ENCODE measurements around the gene OR52K2. TPM values are rescaled to one million over a fixed set of nuclear protein-coding genes. Genes with fewer than 3 reads are reported as not detected.

The OR52K2 gene
- total RNA-seq (2014; rRNA removed; shearing (Covaris generic)) (not detected in 2 replicates), polyA plus RNA-seq (2016; fragmentation: Nextera tagmentation; extraction: Ambion mirVana) (not detected in 2 replicates)
- long read RNA-seq = 0 reads

DNA sequence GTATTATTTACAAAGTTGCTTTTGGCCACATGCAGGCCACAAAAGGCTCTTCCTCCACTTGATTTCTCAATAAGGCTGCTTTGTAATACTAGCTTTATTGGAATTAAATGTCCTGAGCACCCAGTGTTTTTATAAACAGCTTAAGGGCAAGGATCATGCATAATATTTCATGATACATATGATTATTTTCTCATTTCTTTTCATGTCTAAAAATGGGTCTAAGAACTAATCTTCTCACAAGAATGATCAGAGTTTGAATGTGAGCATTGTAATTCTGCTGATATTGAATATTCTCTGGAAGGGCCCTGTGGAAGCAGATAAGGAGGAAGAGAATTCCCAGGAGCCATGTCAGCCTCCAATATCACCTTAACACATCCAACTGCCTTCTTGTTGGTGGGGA is at the start of gene OR52K2:
Gene OR52K2, plus strand, starts transcription at position 301 of the 400 bp plus-strand sequence. Its CDS starts 45 bp downstream, at position 346.
- no peak within 1 kb of the TSS for H3K4me2 ChIP-seq
- H3K27ac Mint-ChIP-seq = no peak within 1 kb of the TSS
- no peaks in the 10 kb centered on the region for H3K79me2 ChIP-seq (replicated peaks; ENCODE audit: insufficient read depth)
- no peaks in the 10 kb centered on the region for H3K27me3 ChIP-seq (ENCODE audit: insufficient read depth)
- H3F3A ChIP-seq (replicated peaks; ENCODE audit: low read depth) = no peaks in the 10 kb centered on the region
- H3K27ac ChIP-seq (ENCODE audit: low read depth) = no peak within 1 kb of the TSS
- H3K4me1 Mint-ChIP-seq = no peaks in the 10 kb centered on the region
- H3K4me1 ChIP-seq (ENCODE audit: insufficient read depth) = no peaks in the 10 kb centered on the region
- ATAC-seq (no peak), DNase-seq (ENCODE audit: low spot score) (no peak)
- H3K36me3 Mint-ChIP-seq (ENCODE audit: low read depth) = peaks cover 3% of the 10 kb centered on the region; the same call in 2 of the 3 replicates
- no peak within 1 kb of the TSS for H3K4me3 Mint-ChIP-seq
- TF ChIP-seq, protein P1, sequence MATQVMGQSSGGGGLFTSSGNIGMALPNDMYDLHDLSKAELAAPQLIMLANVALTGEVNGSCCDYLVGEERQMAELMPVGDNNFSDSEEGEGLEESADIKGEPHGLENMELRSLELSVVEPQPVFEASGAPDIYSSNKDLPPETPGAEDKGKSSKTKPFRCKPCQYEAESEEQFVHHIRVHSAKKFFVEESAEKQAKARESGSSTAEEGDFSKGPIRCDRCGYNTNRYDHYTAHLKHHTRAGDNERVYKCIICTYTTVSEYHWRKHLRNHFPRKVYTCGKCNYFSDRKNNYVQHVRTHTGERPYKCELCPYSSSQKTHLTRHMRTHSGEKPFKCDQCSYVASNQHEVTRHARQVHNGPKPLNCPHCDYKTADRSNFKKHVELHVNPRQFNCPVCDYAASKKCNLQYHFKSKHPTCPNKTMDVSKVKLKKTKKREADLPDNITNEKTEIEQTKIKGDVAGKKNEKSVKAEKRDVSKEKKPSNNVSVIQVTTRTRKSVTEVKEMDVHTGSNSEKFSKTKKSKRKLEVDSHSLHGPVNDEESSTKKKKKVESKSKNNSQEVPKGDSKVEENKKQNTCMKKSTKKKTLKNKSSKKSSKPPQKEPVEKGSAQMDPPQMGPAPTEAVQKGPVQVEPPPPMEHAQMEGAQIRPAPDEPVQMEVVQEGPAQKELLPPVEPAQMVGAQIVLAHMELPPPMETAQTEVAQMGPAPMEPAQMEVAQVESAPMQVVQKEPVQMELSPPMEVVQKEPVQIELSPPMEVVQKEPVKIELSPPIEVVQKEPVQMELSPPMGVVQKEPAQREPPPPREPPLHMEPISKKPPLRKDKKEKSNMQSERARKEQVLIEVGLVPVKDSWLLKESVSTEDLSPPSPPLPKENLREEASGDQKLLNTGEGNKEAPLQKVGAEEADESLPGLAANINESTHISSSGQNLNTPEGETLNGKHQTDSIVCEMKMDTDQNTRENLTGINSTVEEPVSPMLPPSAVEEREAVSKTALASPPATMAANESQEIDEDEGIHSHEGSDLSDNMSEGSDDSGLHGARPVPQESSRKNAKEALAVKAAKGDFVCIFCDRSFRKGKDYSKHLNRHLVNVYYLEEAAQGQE (IDR thresholded peaks at IDR 0.05; ENCODE audit: unreplicated experiment) = no peak
- TF ChIP-seq, protein P2, sequence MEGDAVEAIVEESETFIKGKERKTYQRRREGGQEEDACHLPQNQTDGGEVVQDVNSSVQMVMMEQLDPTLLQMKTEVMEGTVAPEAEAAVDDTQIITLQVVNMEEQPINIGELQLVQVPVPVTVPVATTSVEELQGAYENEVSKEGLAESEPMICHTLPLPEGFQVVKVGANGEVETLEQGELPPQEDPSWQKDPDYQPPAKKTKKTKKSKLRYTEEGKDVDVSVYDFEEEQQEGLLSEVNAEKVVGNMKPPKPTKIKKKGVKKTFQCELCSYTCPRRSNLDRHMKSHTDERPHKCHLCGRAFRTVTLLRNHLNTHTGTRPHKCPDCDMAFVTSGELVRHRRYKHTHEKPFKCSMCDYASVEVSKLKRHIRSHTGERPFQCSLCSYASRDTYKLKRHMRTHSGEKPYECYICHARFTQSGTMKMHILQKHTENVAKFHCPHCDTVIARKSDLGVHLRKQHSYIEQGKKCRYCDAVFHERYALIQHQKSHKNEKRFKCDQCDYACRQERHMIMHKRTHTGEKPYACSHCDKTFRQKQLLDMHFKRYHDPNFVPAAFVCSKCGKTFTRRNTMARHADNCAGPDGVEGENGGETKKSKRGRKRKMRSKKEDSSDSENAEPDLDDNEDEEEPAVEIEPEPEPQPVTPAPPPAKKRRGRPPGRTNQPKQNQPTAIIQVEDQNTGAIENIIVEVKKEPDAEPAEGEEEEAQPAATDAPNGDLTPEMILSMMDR (conservative IDR thresholded peaks at IDR 0.05; ENCODE audit: low read depth in 2 of 2) = no peak
- no peak for TF ChIP-seq STAT1 (IDR thresholded peaks at IDR 0.05; ENCODE audit: unreplicated experiment)
- no peak for TF ChIP-seq NANOG (IDR thresholded peaks at IDR 0.05; ENCODE audit: borderline replicate concordance)
- TF ChIP-seq ZNF114 (CRISPR knock-in tag; IDR thresholded peaks at IDR 0.05) = no peak
- TF ChIP-seq, protein P3, sequence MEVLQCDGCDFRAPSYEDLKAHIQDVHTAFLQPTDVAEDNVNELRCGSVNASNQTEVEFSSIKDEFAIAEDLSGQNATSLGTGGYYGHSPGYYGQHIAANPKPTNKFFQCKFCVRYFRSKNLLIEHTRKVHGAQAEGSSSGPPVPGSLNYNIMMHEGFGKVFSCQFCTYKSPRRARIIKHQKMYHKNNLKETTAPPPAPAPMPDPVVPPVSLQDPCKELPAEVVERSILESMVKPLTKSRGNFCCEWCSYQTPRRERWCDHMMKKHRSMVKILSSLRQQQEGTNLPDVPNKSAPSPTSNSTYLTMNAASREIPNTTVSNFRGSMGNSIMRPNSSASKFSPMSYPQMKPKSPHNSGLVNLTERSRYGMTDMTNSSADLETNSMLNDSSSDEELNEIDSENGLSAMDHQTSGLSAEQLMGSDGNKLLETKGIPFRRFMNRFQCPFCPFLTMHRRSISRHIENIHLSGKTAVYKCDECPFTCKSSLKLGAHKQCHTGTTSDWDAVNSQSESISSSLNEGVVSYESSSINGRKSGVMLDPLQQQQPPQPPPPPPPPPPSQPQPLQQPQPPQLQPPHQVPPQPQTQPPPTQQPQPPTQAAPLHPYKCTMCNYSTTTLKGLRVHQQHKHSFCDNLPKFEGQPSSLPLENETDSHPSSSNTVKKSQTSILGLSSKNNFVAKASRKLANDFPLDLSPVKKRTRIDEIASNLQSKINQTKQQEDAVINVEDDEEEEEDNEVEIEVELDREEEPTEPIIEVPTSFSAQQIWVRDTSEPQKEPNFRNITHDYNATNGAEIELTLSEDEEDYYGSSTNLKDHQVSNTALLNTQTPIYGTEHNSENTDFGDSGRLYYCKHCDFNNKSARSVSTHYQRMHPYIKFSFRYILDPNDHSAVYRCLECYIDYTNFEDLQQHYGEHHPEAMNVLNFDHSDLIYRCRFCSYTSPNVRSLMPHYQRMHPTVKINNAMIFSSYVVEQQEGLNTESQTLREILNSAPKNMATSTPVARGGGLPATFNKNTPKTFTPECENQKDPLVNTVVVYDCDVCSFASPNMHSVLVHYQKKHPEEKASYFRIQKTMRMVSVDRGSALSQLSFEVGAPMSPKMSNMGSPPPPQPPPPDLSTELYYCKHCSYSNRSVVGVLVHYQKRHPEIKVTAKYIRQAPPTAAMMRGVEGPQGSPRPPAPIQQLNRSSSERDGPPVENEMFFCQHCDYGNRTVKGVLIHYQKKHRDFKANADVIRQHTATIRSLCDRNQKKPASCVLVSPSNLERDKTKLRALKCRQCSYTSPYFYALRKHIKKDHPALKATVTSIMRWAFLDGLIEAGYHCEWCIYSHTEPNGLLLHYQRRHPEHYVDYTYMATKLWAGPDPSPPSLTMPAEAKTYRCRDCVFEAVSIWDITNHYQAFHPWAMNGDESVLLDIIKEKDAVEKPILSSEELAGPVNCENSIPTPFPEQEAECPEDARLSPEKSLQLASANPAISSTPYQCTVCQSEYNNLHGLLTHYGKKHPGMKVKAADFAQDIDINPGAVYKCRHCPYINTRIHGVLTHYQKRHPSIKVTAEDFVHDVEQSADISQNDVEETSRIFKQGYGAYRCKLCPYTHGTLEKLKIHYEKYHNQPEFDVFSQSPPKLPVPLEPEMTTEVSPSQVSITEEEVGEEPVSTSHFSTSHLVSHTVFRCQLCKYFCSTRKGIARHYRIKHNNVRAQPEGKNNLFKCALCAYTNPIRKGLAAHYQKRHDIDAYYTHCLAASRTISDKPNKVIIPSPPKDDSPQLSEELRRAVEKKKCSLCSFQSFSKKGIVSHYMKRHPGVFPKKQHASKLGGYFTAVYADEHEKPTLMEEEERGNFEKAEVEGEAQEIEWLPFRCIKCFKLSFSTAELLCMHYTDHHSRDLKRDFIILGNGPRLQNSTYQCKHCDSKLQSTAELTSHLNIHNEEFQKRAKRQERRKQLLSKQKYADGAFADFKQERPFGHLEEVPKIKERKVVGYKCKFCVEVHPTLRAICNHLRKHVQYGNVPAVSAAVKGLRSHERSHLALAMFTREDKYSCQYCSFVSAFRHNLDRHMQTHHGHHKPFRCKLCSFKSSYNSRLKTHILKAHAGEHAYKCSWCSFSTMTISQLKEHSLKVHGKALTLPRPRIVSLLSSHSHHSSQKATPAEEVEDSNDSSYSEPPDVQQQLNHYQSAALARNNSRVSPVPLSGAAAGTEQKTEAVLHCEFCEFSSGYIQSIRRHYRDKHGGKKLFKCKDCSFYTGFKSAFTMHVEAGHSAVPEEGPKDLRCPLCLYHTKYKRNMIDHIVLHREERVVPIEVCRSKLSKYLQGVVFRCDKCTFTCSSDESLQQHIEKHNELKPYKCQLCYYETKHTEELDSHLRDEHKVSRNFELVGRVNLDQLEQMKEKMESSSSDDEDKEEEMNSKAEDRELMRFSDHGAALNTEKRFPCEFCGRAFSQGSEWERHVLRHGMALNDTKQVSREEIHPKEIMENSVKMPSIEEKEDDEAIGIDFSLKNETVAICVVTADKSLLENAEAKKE (CRISPR knock-in tag; IDR thresholded peaks at IDR 0.05) = no peak
- no peak for TF ChIP-seq CREB1 (CRISPR knock-in tag; IDR thresholded peaks at IDR 0.05; ENCODE audit: low read depth)
- no peak for TF ChIP-seq EZH2phosphoT487 (IDR thresholded peaks at IDR 0.05; ENCODE audit: unreplicated experiment)
- TF ChIP-seq, protein P4, sequence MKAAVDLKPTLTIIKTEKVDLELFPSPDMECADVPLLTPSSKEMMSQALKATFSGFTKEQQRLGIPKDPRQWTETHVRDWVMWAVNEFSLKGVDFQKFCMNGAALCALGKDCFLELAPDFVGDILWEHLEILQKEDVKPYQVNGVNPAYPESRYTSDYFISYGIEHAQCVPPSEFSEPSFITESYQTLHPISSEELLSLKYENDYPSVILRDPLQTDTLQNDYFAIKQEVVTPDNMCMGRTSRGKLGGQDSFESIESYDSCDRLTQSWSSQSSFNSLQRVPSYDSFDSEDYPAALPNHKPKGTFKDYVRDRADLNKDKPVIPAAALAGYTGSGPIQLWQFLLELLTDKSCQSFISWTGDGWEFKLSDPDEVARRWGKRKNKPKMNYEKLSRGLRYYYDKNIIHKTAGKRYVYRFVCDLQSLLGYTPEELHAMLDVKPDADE (IDR thresholded peaks at IDR 0.05) = no peak
- TF ChIP-seq POLR2AphosphoS5 (IDR thresholded peaks at IDR 0.05; ENCODE audit: low read depth) = no peak
- TF ChIP-seq ZNF331 (CRISPR knock-in tag; IDR thresholded peaks at IDR 0.05; ENCODE audit: low read depth) = no peak
- TF ChIP-seq EZH2 (IDR thresholded peaks at IDR 0.05; ENCODE audit: low read depth, unreplicated experiment) = no peak
- H3K9me3 Mint-ChIP-seq = peaks cover 14% of the 10 kb centered on the region
- no peaks in the 10 kb centered on the region for H4K20me1 ChIP-seq (replicated peaks; ENCODE audit: insufficient read depth)
- H3K4me3 ChIP-seq = no peak within 1 kb of the TSS
- H3K9me2 ChIP-seq (ENCODE audit: insufficient read depth) = peaks cover 31% of the 10 kb centered on the region; the same call in 1 of the 2 replicates
- H3K27me3 Mint-ChIP-seq (ENCODE audit: insufficient read depth, low read depth, poor library complexity) = peaks cover 2% of the 10 kb centered on the region
- H3K36me3 ChIP-seq (ENCODE audit: insufficient read depth) = no peaks in the 10 kb centered on the region
- peak within 1 kb of the TSS; percentile 43; the same call in 1 of the 2 replicates for H2AFZ ChIP-seq

Measured in GM23338 (cell line).